WI38 (cell line): ENCODE results near the gene ALAS1.

Experiments
- H3K4me3 ChIP-seq: 2 replicates; pipeline ENCODE4 v1.5.1; 2011; ENCODE audit warnings: low read depth, mild to moderate bottlenecking, control low read depth, low read length
- TF ChIP-seq, protein P1 (sequence below): IDR thresholded peaks from 2 replicates; pipeline ENCODE4 v1.5.1; 2012; ENCODE audit warnings: low read depth, mild to moderate bottlenecking, control low read depth, low read length

The ALAS1 gene

DNA sequence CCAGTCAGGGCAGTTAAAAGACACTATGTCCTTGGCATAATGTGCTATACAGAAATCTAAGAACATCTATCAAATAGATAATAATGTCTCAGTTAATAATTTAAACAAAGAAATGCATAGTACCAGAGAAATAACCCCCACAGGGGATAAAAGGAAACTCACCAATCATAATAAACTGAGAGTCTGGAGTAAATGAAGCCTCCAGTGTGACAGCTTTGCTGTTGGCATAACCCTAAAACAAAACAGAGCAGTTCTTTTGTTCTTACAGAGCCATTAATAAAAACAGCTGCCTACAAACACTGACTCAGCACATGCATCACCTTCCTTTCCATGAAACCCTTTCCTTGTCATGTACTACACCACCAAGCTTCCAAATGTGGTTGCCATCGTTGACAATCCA is 61.1 kb downstream of the ALAS1 start:
- TF ChIP-seq, protein P1, sequence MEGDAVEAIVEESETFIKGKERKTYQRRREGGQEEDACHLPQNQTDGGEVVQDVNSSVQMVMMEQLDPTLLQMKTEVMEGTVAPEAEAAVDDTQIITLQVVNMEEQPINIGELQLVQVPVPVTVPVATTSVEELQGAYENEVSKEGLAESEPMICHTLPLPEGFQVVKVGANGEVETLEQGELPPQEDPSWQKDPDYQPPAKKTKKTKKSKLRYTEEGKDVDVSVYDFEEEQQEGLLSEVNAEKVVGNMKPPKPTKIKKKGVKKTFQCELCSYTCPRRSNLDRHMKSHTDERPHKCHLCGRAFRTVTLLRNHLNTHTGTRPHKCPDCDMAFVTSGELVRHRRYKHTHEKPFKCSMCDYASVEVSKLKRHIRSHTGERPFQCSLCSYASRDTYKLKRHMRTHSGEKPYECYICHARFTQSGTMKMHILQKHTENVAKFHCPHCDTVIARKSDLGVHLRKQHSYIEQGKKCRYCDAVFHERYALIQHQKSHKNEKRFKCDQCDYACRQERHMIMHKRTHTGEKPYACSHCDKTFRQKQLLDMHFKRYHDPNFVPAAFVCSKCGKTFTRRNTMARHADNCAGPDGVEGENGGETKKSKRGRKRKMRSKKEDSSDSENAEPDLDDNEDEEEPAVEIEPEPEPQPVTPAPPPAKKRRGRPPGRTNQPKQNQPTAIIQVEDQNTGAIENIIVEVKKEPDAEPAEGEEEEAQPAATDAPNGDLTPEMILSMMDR = no peak
- no peak overlapping the region for H3K4me3 ChIP-seq

- TF ChIP-seq, protein P1 = no peak
- no peak overlapping the region for H3K4me3 ChIP-seq
These were observed 61.5 kb downstream of the ALAS1 start for GRCh38 chr3:52259448-52259847.

DNA sequence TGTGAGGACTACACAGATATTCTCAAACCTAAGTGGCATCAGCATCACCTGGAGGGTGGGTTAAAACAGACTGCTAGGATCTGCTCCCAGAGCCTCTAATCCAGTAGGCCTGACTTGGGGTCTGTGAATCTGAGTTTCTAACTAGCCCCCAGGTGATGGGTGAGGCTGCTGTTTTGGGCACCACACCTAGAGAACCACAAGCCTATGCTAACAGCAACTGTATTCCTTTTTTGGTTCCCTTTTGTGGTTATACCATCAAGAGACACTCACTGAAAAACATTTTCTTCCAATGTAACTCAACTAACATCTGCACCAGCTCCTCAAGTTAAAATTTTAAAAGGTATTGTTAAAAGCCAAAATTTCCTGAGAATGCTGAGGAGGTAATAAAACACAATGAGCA is 64.5 kb downstream of the ALAS1 start:
- TF ChIP-seq, protein P1 = no peak
- H3K4me3 ChIP-seq = no peak overlapping the region
